ENCODE measurements around the gene TRAPPC3L.

The TRAPPC3L gene

DNA sequence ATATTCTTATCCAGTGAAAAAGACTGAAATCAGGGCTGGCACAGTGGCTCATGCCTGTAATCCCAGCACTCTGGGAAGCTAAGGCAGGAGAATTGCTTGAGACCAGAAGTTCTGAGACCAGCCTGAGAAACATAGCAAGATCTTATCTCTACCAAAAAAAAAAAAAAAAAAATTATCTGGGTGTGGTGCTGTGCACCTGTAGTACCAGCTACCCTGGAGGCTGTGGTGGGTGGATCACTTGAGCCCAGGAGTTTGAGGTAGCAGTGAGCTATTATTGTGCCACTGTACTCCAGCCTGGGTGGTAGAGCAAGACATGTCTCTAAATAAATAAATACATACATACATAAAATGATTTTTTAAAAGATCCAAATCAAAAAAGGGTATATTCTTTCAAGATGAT is 78.0 kb downstream of the TRAPPC3L start:
- Histone ChIP-seq H3K79me2 (ENCODE audit: low read length) (no peaks in the 10 kb centered on the region), H3K4me1 (ENCODE audit: low read length) (peaks cover 16% of the 10 kb centered on the region), H3K9me3 (replicated peaks; ENCODE audit: insufficient read depth, low read length) (no peaks in the 10 kb centered on the region), H3F3A (ENCODE audit: insufficient read depth, low read length) (no peaks in the 10 kb centered on the region), H3K4me2 (ENCODE audit: low read depth, low read length) (no peak overlapping the region), H4K20me1 (ENCODE audit: insufficient read depth, low read length) (no peaks in the 10 kb centered on the region), H3K9ac (ENCODE audit: low read length) (no peak overlapping the region), H3K9me2 (replicated peaks; ENCODE audit: insufficient read depth, low read length) (no peaks in the 10 kb centered on the region), H3K4me3 (ENCODE audit: low read length) (no peak overlapping the region), H3K36me3 (replicated peaks; ENCODE audit: insufficient read depth, low read length) (no peaks in the 10 kb centered on the region), H3K27ac (ENCODE audit: low read length) (no peak overlapping the region), H2AFZ (ENCODE audit: low read length) (no peak overlapping the region), H3K27me3 (replicated peaks; ENCODE audit: insufficient read depth, low read length) (peaks cover 5% of the 10 kb centered on the region; the same call in 1 of the 2 replicates)
- TF ChIP-seq, protein P1, sequence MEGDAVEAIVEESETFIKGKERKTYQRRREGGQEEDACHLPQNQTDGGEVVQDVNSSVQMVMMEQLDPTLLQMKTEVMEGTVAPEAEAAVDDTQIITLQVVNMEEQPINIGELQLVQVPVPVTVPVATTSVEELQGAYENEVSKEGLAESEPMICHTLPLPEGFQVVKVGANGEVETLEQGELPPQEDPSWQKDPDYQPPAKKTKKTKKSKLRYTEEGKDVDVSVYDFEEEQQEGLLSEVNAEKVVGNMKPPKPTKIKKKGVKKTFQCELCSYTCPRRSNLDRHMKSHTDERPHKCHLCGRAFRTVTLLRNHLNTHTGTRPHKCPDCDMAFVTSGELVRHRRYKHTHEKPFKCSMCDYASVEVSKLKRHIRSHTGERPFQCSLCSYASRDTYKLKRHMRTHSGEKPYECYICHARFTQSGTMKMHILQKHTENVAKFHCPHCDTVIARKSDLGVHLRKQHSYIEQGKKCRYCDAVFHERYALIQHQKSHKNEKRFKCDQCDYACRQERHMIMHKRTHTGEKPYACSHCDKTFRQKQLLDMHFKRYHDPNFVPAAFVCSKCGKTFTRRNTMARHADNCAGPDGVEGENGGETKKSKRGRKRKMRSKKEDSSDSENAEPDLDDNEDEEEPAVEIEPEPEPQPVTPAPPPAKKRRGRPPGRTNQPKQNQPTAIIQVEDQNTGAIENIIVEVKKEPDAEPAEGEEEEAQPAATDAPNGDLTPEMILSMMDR (IDR thresholded peaks at IDR 0.05; ENCODE audit: low read length): no peak
- TF ChIP-seq EZH2phosphoT487 (IDR thresholded peaks at IDR 0.05; ENCODE audit: low read length) (no peak), EZH2 (optimal IDR thresholded peaks at IDR 0.05; ENCODE audit: low read depth, low read length) (no peak)
- no peak for DNase-seq

- peaks cover 5% of the 10 kb centered on the region; the same call in 1 of the 2 replicates for H3K27me3 ChIP-seq (replicated peaks; ENCODE audit: insufficient read depth, low read length)
These were observed 78.4 kb downstream of the TRAPPC3L start for GRCh38 chr6:116467096-116467495.

GRCh38 chr6:116465246-116465645 is 80.2 kb downstream of the TRAPPC3L start:
- H3K9me3 ChIP-seq (replicated peaks; ENCODE audit: insufficient read depth, low read length): no peaks in the 10 kb centered on the region
- peaks cover 17% of the 10 kb centered on the region for H3K4me1 ChIP-seq (ENCODE audit: low read length)
- no peaks in the 10 kb centered on the region for H3K9me2 ChIP-seq (replicated peaks; ENCODE audit: insufficient read depth, low read length)
- no peaks in the 10 kb centered on the region for H3K36me3 ChIP-seq (replicated peaks; ENCODE audit: insufficient read depth, low read length)
- DNase-seq: no peak
- H2AFZ ChIP-seq (ENCODE audit: low read length): no peak overlapping the region
- H3F3A ChIP-seq (ENCODE audit: insufficient read depth, low read length): no peaks in the 10 kb centered on the region
- H3K27ac ChIP-seq (ENCODE audit: low read length): no peak overlapping the region
- H3K27me3 ChIP-seq (replicated peaks; ENCODE audit: insufficient read depth, low read length): peaks cover 5% of the 10 kb centered on the region; the same call in 1 of the 2 replicates
- H3K79me2 ChIP-seq (ENCODE audit: low read length): no peaks in the 10 kb centered on the region
- no peak overlapping the region for H3K4me2 ChIP-seq (ENCODE audit: low read depth, low read length)
- no peaks in the 10 kb centered on the region for H4K20me1 ChIP-seq (ENCODE audit: insufficient read depth, low read length)
- no peak overlapping the region for H3K9ac ChIP-seq (ENCODE audit: low read length)
- H3K4me3 ChIP-seq (ENCODE audit: low read length): no peak overlapping the region
- TF ChIP-seq EZH2phosphoT487 (IDR thresholded peaks at IDR 0.05; ENCODE audit: low read length): no peak
- TF ChIP-seq EZH2 (optimal IDR thresholded peaks at IDR 0.05; ENCODE audit: low read depth, low read length): no peak
- TF ChIP-seq, protein P1 (IDR thresholded peaks at IDR 0.05; ENCODE audit: low read length): no peak

More at GRCh38 chr6:116467096-116467495, 78.4 kb downstream of the TRAPPC3L start:
- Histone ChIP-seq H3K4me2 (ENCODE audit: low read depth, low read length) (no peak overlapping the region), H3K36me3 (replicated peaks; ENCODE audit: insufficient read depth, low read length) (no peaks in the 10 kb centered on the region), H3K79me2 (ENCODE audit: low read length) (no peaks in the 10 kb centered on the region), H3K9me3 (replicated peaks; ENCODE audit: insufficient read depth, low read length) (no peaks in the 10 kb centered on the region), H3K4me1 (ENCODE audit: low read length) (peaks cover 17% of the 10 kb centered on the region), H3K9ac (ENCODE audit: low read length) (no peak overlapping the region), H3K27ac (ENCODE audit: low read length) (no peak overlapping the region), H4K20me1 (ENCODE audit: insufficient read depth, low read length) (no peaks in the 10 kb centered on the region), H3K4me3 (ENCODE audit: low read length) (no peak overlapping the region), H3F3A (ENCODE audit: insufficient read depth, low read length) (no peaks in the 10 kb centered on the region), H3K9me2 (replicated peaks; ENCODE audit: insufficient read depth, low read length) (no peaks in the 10 kb centered on the region), H2AFZ (ENCODE audit: low read length) (no peak overlapping the region)
- DNase-seq: no peak
- TF ChIP-seq, protein P1 (IDR thresholded peaks at IDR 0.05; ENCODE audit: low read length): no peak
